Smooth muscle cell of the brain vasculature (primary cell): Measurements from ENCODE around the gene AKT2.

Experiments
- DNase-seq: peaks from one replicate; pipeline ENCODE4 v3.0.0-alpha.2; 2012; ENCODE audit warnings: low read depth, low spot score

The AKT2 gene

DNA sequence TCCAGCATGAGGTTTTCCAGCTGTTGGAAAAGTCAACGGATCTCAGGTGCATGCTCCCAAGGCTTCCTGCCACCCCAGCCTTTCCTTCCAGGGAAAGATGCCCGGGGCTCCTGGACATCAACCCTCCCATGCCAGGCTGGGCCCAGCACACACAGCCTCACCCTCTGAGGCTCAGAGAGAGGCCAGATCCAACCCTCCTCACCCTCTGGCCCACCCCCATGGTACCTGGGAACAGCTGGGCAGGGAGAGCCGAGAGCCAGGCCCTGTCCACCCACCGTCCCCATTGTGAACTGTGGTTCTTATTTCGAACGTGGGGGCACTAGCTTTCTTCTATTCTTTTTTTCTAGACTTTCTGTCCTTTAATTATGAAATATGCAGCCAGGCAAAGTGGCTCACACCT is 48.8 kb downstream of the AKT2 start:
- no peak for DNase-seq

DNA sequence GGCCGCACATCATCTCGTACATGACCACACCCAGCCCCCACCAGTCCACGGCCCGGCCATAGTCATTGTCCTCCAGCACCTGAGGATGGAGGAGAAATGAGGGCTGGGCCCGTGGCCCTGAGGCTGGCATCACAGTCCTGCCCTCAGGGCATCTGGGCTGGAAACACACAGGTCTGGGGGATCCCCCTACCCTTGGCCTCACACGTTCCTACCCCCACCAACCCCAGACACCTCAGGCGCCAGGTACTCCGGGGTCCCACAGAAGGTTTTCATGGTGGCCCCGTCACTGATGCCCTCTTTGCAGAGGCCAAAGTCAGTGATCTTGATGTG is 49.2 kb downstream of the AKT2 start:
- no peak for DNase-seq

DNA sequence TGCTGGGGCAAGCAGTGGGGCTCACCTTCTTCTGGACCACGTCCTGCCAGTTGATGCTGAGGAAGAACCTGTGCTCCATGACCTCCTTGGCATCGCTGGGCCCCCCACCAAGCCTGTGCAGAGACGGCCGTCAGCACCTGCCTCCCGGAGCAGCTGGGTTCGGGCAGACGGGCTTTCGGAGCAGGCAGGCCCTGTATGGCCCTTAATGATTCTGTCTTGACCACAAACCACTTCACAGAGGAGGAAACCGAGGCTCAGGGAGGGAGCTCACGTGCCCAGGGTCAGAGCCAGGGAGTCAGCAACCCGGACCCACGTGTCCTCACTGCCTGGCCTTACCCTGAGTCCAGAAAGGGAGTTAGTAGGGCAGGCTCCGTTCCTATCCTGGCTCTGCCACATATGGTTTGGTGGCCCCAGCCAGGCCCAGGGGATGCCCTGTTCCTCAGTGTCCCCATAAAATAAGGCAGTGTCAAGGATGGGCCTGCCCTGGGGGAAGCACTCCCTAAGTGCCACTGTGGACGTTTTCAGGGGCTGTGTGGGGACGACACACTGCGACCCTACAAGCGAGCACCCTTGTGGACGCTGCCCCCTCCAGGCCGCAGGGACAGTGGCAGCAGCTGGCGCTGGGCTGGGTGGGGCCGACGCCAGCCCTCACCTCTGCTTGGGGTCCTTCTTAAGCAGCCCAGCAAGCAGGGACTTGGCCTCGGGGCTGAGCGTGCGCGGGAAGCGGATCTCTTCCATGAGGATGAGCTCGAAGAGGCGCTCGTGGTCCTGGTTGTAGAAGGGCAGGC is 49.7 kb downstream of the AKT2 start:
- no peak for DNase-seq

DNA sequence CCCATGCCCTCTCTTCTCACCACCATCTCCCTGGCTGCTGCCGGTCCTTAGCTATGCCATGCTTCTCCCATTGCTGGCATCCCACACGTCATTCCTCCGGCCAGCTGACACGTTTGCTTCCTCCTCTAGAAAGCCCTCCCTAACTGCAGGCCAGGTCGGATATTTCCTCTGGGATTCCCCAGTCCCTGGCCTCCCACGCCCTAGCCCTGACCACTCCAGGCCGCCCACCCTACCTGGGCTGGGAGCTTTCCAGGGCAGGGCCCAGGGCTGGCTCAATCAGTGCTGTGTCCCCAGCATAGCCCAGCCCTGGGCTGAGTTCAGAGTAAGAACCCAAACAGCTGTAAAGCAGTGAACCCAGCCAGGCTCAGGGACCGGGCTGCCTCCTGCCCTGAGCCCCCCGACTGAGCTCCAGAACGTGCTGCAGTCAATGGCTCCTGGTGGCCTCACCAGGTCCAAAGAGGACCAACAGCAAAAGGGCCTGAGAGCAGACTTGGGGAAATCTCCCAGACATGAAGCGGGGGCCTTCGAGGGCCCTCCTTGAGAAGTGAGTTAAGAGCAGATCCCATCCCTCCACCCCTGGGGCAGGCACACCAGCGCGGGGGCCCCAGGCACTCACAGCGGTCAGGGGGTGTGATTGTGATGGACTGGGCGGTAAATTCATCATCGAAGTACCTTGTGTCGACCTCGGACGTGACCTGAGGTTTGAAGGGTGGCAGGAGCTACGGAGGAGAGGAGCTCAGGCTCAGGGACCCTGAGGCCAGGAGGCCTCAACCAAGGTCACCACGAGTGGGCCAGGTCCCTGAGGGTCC is 50.5 kb downstream of the AKT2 start:
- no peak for DNase-seq

DNA sequence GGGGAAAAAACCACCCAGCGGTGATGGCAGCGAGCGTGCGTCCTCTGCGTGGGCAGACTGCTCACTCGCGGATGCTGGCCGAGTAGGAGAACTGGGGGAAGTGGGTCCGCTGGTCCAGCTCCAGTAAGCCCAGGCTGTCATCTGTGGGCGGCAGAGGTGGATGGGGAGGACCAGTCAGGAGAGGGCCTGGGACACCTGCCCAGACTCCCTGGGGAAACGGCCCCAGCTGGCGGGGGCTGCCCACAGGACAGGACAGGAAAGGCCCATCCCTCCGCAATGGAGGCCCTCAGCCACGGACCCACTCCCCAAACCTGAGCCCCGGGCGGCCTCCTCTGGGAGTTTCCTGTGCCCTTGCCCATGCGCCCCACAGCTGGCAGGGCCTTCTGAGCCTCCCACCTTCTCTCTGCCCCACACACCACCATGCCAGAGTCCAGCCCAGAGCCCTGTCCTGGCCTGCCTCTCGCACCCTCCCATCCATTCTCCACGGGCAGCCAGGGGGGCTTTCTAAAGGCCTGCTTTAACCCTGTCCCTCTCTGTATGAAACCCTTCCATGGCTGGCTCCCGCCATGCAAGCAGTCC is 51.2 kb downstream of the AKT2 start:
- no peak for DNase-seq

DNA sequence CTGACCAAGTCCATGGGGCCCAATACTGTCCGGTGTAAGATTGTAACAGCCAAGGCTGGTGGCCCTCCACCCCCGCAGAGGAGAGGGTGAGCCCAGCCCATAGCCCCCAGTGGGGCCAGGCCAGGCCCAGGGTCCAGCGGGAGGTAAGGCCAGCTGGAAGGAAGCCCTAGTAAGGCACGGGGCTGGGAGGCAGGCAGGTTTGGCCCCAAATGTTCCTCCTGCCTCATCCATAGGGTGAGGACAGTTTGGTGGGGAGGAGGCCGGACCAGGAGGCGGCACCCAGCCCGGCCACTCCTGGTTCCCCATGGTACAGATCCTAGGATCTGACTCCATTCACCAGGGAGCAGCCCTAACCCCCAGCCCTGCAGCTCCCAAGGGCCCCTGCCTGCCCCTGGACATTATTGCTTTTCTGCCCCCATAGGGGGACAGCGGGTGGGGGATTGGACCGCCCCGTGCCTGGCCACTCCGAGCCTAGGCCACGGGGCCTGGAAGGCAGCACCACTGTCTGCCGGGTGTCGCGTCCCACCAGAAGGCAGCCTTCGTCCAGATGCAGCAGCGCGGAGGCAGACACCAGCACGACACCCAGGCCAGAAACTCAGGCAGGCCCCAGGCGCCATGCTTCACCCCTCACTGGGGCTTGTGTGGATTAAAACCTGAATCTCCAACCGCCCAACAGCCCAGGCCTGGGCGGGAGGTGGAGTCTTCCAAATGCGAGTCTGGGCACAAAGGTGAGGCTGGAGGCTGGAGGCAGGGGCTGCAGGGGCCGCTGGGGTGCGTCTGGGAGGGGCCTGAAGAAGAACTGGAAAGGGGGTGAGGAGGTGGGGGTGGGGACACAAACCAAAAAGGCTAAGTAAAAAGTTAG is 52.0 kb downstream of the AKT2 start:
- no peak for DNase-seq

DNA sequence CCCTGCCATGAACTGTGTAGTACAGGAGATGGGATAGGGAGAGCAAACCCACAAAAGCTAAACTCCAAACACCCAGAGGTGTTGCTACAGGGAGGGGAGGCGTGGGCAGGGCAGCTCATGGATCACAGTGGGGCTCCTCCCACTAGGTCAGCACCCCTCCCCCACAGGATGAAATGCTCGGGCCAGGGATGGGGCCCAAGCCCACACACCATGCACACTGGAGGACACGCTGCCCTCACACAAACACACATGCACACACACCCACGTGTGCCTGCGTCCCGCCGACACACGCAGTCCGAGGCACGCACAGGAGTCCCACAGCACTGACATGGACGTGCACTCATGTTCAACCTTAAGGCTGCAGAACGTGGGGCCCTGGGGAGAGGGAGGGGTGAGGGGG is 52.7 kb downstream of the AKT2 start:
- DNase-seq = no peak

DNA sequence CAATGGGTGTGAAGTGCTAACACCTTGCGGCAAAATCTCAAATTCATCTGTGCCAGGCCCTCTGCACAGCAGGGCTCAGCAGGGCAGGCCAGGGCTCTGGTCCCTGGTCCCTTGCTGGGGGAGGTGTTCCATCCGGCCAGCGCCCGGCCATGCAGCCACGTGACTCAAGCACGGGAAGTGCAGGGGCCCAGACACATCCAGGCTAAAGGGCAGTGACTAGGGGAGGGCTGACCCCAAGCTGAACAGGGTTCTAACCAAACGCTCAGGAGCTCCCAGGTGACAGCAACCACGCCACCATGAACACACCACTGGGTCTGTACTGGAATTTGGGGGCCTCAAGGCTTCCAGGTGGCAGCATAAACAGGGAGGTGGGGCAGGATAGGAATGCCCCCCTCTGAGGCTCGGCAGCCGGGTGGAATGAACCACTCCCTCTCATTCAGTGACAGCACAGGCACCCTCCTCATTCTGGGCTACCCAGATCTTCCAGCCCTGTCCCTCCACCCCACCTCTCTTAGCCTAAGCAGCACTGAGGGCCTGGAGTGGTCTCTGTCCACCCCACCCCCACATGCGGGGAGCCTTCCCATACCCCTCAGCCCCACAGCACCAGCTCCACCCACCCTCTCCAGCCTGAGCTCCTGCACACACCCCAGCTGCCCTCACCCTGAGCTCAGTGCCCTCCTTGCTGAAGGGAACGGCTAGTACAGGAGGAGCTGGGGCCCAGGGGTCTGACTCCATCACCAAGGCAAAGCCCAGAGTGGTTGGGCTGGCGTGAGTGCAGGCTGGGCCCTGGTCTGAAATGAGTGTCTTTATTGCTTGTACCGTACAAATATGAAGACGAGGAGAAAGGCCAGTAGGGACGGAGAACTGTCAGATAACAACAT is 53.4 kb downstream of the AKT2 start:
- DNase-seq = no peak

DNA sequence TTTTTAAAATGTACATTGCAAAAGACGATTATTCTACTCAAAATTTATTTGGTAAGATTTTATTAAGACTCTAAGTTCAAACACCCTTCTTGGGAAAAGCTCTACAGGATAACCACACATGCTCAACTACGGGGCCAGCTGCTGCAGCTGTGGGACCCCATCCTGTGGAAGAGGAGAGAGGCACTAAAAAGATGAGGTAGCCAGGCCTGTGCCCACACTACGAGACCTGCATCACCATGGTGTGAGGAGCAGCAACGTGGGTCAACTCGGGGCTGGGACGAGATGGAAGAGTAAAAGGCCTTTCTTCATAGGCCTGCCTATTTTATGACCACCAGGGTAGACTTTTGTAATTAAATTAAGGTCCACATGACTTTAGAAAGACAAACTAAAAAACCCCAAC is 54.1 kb downstream of the AKT2 start:
- DNase-seq = no peak

DNA sequence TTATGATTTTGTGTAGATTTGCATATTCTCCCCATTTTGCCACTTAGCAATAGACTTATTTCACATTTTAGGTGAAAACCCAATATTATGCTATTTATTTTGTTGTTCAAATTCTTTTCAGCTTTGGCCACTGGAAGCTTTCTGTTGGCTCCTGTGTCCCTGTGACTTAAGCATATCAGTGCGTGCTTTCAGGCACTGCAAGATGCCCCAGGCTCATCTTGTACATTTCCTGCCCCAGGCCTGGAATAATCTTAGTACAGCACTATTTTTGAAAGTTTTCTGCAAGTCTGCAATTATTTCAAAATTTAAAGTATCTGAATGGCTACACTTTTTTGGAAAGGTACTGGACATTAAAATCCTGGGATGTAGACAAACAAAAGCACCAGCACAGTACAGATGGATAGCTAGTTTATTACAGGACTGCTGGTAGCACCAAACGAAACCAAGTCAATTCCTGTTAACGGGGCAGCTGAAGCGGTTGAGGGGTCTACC is 55.2 kb downstream of the AKT2 start:
- no peak for DNase-seq

DNA sequence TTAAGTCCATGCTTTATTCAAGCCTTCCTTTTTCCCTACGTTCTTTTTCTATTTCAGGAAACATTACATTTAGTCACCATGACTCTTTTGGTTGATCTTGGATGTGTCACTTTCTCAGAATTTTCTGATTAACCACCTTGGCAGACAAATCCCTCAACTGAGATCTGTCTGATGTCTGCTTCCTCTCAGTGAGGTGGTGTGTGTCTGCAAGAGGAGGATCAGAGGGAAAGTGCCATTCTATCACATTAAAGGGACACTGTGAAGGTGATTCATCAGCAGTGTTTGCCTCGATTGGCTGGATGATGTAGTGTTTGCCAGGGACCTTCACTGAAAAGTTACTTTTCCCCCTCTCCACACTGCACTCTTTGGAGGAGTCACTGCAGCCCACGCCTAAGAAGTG is 55.7 kb downstream of the AKT2 start:
- DNase-seq = no peak

DNA sequence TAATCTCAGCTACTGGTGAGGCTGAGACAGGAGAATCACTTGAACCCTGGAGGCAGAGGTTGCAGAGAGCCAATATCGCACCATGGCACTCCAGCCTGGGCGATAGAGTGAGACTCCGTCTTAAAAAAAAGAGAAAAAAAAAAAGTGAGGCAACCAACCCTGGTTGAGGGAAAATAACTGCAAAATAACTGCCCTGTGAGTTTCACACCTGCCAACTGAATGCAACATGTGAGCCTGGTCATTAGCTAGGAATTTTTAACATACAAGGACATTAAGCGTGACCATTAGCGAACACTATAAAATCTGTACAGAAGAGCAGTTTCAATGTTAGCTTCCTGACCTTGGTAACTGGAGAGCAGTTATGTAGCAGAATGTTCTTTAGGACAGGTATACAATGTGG is 56.3 kb downstream of the AKT2 start:
- no peak for DNase-seq

DNA sequence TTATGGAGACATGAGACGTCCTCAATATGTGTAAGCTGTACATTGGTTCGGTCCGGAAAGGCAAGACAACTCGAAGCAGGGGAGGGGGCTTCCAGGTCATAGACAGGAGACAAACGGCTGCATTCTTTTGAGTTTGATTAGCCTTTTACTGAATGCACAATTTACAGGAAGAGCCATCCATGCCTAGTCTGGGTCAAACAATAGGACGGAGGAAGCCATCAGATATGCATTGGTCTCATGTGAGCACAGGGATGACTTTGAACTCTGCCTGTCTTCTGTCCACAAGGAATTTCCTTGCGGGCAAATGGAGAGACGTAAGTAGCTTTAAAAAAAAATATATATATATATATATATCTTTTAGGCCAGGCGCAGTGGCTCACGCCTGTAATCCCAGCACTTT is 56.8 kb downstream of the AKT2 start:
- DNase-seq = no peak

DNA sequence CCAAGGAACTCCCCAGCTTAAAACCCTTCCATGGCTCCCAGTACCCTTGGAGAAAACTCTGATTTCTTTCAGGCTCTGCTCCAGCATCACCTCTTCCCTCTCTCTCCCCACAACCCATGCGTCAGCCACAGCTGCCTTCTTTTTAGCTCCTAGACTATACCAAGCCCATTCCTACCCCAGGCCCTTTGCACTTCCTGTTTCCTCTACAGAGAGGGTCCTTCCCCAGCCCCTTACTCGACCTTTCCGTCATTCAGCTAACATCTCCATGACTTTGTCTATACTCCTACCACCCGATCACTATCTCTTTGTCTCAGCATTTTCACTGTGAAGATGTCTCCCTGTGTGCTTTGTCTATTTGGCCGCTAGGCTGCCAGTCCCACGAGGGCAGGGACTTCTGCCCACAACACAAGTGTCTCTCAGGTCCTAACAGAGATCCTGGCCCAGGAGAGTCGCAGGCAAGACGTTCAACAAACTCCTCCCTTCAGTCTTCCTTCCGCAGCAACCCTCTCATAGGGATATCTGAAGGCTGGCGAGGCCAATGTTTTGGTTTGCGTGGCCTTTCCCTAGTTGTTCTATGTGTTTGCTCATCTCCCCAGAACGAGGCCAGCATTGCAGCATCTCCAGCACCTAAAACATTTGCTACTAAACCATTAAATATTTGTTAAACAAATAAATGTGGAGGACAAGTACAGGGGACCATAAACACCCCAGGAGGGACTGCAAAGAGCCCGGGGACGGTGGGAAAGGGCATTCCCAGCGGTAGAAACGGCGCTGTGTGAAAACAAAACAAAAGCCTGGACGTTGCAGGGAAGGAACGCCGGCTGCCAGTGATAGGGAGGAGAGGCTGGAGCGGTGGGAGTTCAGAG is 59.5 kb downstream of the AKT2 start:
- DNase-seq = peak; percentile 36

DNA sequence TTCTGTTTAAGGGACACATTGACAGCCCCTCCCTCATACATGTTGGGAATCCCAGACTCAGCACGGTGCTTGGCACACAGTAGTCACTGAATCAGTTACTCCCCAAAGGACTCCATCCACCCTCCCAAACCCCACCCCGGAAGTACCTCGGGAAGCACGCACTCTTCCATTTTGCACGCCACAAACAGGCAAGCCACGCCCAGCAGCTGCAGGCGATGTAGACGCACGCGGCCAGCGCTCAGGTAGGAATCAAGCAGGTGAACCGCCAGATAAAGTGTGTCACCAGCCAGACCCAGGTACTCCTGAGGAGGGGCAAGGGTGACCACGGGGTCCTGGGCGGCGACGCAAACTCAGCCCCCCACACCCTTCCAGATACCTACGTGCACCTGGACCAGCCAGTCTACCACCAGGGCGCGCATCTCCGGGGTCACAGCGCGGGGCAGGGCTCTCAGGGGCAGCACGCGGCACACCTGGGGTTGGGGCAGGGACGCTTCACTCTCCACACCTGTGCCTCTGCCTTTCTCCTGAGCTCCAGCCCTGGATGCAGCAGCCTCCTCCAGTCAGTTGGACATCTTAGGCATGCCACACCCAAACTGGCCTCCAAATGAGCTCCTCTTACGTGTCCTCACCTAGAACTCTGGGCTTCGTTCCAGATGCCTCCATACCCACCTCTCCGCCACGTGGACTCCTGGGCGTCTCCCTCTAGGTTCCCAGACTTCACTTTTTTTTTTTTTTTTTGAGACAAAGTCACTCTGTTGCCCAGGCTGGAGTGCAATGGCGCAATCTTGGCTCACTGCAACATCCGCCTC is 60.6 kb downstream of the AKT2 start:
- DNase-seq = no peak

DNA sequence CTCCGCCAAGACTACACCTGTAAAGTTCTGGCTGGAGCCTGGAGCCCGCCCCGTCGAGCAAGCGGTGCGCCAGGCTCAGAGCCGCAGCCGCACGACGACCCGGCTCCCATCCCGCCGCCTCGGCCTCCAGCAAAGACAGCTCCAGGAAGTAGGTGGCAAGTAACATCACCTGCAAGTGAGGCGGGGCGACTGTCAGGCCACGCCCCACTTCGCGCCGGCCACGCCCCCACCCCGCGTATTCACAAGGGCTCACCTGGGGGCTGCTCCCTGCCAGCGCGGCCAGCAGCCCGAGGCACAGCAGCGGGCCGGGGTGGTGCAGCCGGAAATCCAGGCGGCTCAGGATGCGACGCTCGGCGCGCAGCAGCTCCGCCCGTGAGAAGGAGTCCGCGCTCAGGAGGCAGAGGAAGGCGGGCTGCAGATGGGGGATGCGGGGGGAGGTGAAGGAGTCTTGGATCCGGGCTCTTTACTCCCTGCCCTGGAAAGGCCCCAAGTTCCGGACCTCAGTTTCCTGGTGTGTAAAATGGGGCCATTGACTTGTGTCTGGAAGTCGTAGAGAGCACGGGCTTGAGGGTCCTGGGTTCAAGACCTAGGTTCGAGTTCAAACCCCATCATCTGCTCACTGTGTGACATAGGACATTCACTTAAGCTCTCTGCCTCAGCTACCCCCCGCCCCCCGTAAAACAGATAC is 61.9 kb downstream of the AKT2 start:
- no peak for DNase-seq

DNA sequence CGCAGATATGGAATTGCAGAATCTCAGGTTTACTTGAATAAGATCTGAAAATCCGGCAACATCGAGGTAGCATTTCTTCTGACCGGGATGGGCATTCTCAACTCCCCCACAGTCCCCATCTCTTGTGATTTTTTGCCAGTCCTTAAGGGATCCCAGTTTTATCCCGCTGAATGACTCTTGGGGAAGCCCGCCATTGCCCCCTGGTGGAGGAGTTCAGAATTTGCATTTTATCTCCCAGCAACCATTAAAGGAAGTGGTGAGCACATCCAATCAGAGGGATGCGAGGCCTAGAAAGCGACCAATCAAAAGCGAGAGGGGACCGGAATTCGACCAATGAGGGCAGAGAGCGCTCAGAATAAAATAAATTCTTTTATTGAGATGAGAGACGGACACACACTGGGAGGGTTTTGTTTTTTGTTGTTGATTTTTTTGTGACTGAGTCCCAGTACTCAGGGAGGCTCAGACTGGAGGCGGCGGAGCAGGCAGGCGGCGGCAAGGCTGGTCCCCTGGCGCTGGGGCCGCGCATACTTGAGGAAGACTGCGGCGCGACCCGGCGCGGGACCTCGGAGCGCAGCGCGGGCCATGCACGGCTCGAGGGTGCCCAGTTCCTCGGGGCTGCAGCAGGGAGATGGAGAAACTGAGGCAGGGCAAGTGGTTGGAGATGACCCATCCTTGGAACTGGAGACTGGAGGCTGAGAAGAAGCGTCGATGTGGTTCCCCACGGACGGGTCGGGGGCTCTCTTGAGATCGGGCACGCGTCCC is 63.1 kb downstream of the AKT2 start:
- DNase-seq = peak; percentile 84

DNA sequence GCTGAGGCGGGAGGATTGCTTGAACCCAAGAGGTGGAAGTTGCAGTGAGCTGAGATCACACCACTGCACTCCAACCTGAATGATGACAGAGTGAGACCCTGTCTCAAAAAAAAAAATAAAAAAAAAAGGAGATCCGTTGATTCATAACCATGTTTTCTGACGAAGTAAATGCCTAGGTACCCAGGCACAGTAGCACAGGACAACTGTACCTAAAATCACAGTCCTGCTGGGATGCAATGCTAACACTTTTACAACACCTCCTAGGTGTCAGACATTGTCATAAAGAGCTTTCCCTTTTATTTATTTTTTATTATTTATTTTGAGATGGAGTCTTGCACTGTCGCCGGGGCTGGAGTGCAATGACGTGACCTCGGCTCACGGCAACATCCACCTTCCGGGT is 64.5 kb downstream of the AKT2 start:
- DNase-seq = no peak
